Ishikawa (cell line): ENCODE measurements around the gene TRIM3.

Source experiments
- CEBPB ChIP-seq: IDR thresholded peaks from 2 replicates; pipeline ENCODE4 v1.6.1; 2012
- CREB1 ChIP-seq: IDR thresholded peaks from 2 replicates; pipeline ENCODE4 v1.6.1; 2012; ENCODE audit warnings: low read depth
- EGR1 ChIP-seq: IDR thresholded peaks from 2 replicates; pipeline ENCODE4 v1.6.1; 2012
- EP300 ChIP-seq: IDR thresholded peaks from 2 replicates; pipeline ENCODE4 v1.6.1; 2012; ENCODE audit warnings: borderline replicate concordance
- FOXM1 ChIP-seq: IDR thresholded peaks from 2 replicates; pipeline ENCODE4 v1.6.1; 2012; ENCODE audit warnings: low read depth, borderline replicate concordance
- MAX ChIP-seq: IDR thresholded peaks from 2 replicates; pipeline ENCODE4 v1.6.1; 2012
- NFIC ChIP-seq: IDR thresholded peaks from 2 replicates; pipeline ENCODE4 v1.6.1; 2012
- RAD21 ChIP-seq: IDR thresholded peaks from 2 replicates; pipeline ENCODE4 v1.6.1; 2012; ENCODE audit warnings: low read depth
- REST ChIP-seq: IDR thresholded peaks from 2 replicates; pipeline ENCODE4 v1.6.1; 2012; ENCODE audit warnings: low read depth, mild to moderate bottlenecking
- TAF1 ChIP-seq: IDR thresholded peaks from 2 replicates; pipeline ENCODE4 v1.6.1; 2012; ENCODE audit warnings: low read depth, mild to moderate bottlenecking
- TCF12 ChIP-seq: IDR thresholded peaks from 2 replicates; pipeline ENCODE4 v1.6.1; 2012; ENCODE audit warnings: low read depth
- TEAD4 ChIP-seq: IDR thresholded peaks from 2 replicates; pipeline ENCODE4 v1.6.1; 2012
- USF1 ChIP-seq: IDR thresholded peaks from 2 replicates; pipeline ENCODE4 v1.6.1; 2012
- YY1 ChIP-seq: IDR thresholded peaks from 2 replicates; pipeline ENCODE4 v1.6.1; 2012; ENCODE audit warnings: low read depth
- ZBTB7A ChIP-seq: IDR thresholded peaks from 2 replicates; pipeline ENCODE4 v1.6.1; 2012; ENCODE audit warnings: low read depth

TRIM3 gene

GRCh38 chr11:6433998-6434660 lies 39.6 kb downstream of the TRIM3 start:
- TF ChIP-seq MAX: no peak
- no peak for TF ChIP-seq USF1
- no peak for TF ChIP-seq CEBPB
- TF ChIP-seq TEAD4: no peak
- no peak for TF ChIP-seq NFIC
- no peak for TF ChIP-seq TCF12
- TF ChIP-seq CREB1: no peak
- no peak for TF ChIP-seq ZBTB7A
- no peak for TF ChIP-seq YY1
- no peak for TF ChIP-seq REST
- no peak for TF ChIP-seq EGR1
- TF ChIP-seq TAF1: no peak
- no peak for TF ChIP-seq RAD21
- TF ChIP-seq EP300: no peak
- TF ChIP-seq FOXM1: no peak

DNA sequence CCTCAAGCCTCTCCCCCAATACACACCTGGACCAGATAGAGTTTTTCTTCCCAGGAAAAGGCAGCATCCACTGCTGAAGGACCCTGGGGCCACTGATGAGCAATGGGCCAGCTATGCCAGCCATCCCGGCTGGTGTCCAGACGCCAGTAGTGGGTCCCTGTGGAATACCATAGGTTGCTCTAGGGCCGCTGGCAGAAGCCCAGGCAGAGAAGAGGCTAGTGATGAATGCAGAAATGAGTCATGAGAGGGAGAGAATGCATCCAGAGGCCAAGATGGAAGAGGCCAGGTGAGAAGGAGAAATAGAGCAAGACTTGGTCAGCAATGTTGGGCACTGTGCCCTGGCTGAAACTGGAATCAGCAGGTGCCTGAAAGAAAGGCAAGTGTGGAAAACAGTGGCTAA lies 41.9 kb downstream of the TRIM3 start:
- TF ChIP-seq TEAD4 (peak; percentile 72), YY1 (no peak), MAX (no peak), EGR1 (no peak), CREB1 (no peak), EP300 (0 out of 2 replicates have a peak, but pooled peaks have one; percentile 24), REST (no peak), USF1 (no peak), ZBTB7A (no peak), TAF1 (no peak), FOXM1 (no peak), TCF12 (no peak), CEBPB (no peak), NFIC (peak; percentile 55; the same call in 1 of the 2 replicates), RAD21 (no peak)

DNA sequence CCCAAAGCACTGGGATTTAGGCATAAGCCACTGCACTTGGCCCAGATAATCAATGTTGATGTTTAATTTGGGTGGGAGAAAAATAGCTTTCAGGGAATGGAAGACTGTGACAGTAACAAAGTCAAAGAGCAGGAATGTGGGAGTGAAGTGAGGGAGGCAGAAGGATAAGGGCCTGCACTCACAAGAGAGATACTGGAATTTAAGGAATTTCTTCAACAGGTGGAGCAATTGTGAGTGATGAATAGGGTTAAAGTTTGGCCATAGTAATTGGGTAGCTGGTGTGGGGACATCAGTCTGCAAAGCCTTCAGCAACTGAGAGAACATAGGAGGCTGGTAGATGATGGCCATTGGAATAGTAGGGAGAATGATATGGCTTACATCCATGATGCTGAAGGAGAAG lies 46.2 kb downstream of the TRIM3 start:
- TF ChIP-seq CEBPB: no peak
- TF ChIP-seq REST: no peak

DNA sequence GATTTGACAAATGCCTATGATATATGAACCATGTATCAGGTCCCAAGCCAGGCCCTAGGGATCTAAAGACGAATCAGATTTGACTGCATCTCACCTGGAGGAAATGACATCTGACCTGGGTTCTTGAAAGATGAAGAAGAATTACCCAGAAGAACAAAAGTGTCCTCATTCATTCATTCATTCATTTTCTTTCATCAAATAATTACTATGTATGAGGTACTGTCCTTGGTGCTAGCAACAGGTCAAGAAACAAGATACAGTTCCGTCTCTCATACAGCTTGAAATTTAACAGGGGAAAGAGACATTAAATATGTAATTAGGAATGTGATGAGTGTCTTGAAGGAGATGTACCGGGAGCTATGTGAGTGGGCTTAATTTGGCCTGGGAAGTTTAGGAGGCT lies 53.1 kb downstream of the TRIM3 start:
- peak; percentile 80 for TF ChIP-seq REST
- no peak for TF ChIP-seq EGR1
